GM19351 (cell line): ENCODE results near the gene WWP2.
"Not testable (repeated sequence)": the region's sequence is repeated elsewhere in the genome, so short reads cannot be mapped to it uniquely, and the experiment has no call there.

Experiments used
- ATAC-seq: cut with Tn5 transposase; IDR thresholded peaks from one replicate; pipeline ENCODE4 v1.9.1; 2021; ENCODE audit warnings: mild to moderate bottlenecking, moderate library complexity; ENCODE audit not compliant: unreplicated experiment

Gene WWP2

DNA sequence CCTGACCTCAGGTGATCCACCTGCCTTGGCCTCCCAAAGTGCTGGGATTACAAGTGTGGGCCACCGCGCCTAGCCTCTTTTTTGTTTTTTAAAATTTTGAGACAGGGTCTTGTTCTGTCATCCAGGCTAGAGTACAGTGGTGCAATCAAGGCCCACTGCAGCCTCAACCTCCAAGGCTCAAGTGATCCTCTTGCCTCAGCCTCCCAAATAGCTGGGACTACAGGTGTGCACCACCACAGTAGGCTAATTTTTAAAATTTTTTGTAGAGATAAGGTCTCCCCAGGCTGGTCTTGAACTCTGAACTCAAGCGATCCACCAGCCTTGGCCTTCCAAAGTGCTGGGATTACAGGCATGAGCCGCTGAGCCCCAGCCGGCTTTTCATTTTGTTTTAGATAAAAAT is 92.6 kb downstream of the WWP2 start:
- ATAC-seq: not testable (repeated sequence)

DNA sequence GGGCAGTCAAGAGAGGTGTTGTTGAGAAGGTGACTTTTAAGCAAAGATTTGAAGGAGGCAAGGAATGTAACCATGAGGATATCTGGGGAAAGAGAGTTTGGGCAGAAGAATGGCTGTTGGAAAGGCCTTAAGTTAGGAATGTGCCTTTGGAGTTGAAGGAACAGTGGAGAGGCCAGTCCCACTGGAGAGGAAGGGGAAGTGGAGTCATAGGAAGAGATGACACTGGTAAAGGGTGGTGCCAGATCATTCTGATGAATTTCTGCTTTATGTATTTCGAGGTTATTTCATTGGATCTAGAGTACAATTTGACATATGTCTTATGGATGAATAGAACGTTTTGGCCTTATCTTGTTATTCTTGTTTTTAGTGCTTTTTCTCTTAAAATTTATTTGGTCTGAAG is 93.5 kb downstream of the WWP2 start:
- ATAC-seq: no peak

GRCh38 chr16:69858191-69859104 is 96.3 kb downstream of the WWP2 start:
- no peak for ATAC-seq

- ATAC-seq: no peak
Observed at GRCh38 chr16:69859105-69859989, 97.2 kb downstream of the WWP2 start.

- ATAC-seq: no peak
Observed at GRCh38 chr16:69860233-69861231, 98.4 kb downstream of the WWP2 start.

- ATAC-seq: no peak
Observed at GRCh38 chr16:69861292-69862030, 99.3 kb downstream of the WWP2 start.

- no peak for ATAC-seq
Observed at GRCh38 chr16:69863401-69864281, 101.5 kb downstream of the WWP2 start.

DNA sequence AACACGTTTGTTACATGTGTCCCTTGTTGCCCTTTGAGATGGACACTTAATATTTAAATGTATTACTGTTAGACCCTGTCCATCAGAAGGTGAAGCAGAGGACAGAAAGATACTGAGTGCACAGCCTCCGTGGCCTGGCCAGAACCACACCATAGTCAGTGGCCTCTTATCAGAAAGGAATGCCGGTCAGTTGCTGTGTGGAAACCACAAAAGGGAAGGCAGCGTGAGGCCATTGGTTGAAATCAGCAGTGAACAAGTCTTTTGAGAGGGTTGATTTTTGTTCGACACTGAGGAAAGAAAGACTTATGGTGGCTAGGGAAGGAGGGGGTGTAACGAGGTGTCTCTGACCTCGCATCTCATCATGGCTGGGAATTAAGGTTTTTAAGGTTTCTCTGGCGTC is 103.6 kb downstream of the WWP2 start:
- no peak for ATAC-seq

- ATAC-seq: no peak
Observed at GRCh38 chr16:69867784-69868560, 105.8 kb downstream of the WWP2 start.

- no peak for ATAC-seq
Observed at GRCh38 chr16:69870761-69871160, 108.6 kb downstream of the WWP2 start.

DNA sequence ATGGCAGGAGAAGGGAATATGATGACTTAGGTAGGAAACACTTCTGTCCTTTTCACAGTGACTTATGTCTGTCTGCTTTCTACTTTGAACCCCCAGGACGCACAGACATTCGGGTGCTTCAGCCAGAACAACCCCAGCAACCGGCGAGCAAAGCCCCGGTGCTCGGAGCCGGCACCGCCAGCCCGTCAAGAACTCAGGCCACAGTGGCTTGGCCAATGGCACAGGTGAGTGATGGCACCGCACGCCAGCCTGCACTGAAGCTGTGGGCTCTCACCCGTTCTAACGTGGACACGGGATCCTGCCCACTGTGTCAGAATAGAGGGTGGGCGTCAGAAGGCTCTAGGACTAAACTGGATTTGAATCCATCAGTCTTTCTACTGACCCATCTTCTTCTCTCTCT is 109.6 kb downstream of the WWP2 start:
- no peak for ATAC-seq

DNA sequence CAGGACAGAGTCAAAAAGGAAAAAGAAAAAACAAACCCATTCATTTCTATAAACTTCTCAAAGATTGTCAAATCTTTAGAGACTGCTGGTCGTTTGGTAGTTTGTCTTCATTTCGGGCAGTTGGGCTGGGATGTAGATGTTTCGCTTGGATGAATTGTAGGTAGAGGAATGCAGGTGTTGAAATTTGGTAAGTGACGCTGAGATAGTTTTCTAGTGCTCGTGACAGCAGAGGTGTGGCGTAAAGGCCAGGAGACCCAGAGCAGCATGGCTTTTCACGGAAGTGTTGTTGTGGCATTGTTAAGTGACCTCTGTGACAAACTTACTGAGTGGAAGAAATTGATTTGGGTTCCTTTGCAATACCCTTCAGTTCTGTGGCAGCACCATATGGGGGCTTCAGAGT is 110.8 kb downstream of the WWP2 start:
- no peak for ATAC-seq

GRCh38 chr16:69873783-69874182 is 111.7 kb downstream of the WWP2 start:
- ATAC-seq: no peak

GRCh38 chr16:69874271-69874670 is 112.1 kb downstream of the WWP2 start:
- ATAC-seq: no peak

DNA sequence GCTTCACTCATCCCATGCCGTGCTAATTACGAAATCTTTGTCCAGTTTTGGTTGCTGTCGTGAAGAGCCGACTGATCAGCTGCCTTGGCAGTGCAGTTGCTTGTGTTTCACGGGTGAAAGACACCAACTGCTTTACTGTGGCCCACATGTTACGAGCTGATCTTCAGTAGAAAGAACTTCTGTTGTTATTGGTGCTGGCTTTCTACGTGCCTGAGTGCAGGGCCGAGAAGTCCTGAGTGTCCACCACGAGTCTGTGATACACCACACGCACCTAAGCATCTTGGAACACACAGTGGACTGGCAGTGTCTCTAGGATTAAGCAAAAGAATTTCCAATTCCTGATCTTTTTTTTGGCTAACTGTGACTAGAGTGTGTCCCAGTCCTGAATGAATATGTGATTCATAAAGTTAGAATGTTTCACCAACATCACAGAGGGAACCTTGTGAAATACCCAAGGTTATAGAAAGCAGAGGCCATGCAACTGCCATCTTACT is 118.6 kb downstream of the WWP2 start:
- no peak for ATAC-seq

DNA sequence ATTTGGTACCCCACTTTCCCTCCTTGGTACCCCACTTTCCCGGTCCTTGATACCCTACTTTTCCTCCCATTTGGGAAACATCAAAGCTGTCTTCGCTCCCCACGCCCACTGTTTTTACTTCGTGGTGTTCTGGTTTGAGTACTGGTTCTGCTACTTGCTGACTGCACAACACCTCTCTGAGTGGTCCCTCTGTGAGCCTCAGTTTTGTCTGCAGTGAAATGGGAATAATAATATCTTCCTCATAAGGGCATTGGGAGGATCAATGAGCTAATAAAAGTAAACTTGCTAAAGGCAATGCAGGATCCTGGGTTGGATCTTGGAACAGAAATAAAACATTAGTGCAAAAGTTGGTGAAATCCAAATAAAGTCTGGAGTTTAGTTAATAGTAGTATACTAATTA is 119.0 kb downstream of the WWP2 start:
- ATAC-seq: no peak

GRCh38 chr16:69883744-69884143 is 121.6 kb downstream of the WWP2 start:
- no peak for ATAC-seq

GRCh38 chr16:69885722-69886121 is 123.6 kb downstream of the WWP2 start:
- ATAC-seq: no peak
